ENCODE results near the gene MS4A3. TPM values are rescaled to one million over a fixed set of nuclear protein-coding genes. Genes with fewer than 3 reads are reported as not detected.
"Not testable (repeated sequence)": the region's sequence is repeated elsewhere in the genome, so short reads cannot be mapped to it uniquely, and the experiment has no call there.

The MS4A3 gene
- total RNA-seq, 1 donor from 2014 or later, result not detected

DNA sequence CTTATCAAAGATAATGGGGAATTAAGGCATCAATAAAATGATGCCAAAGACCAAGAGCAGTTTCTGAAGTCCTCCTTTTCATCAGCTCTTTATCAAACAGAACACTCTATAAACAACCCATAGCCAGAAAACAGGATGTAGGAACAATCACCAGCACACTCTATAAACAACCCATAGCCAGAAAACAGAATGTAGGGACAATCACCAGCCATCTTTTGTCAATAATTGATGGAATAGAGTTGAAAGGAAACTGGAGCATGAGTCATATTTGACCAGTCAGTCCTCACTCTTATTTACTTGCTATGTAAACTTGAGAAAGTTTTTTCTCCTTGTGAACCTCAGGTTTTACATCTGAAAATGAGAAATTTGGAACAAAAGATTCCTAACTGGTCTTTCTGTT, 42.0 kb downstream of the MS4A3 start:
- no peaks in the 10 kb centered on the region for H3K27me3 ChIP-seq
- no peak for DNase-seq (ENCODE audit: low spot score in 2 of 2)
- no peaks in the 10 kb centered on the region for H3K4me1 ChIP-seq
- no peak overlapping the region for H3K4me3 ChIP-seq
- no peak overlapping the region for H3K27ac ChIP-seq
- no peaks in the 10 kb centered on the region for H3K36me3 ChIP-seq
- no peak for TF ChIP-seq CTCF (IDR thresholded peaks at IDR 0.05)
- H3K9me3 ChIP-seq, result no peaks in the 10 kb centered on the region
- intact Hi-C loops (cut with DNase I), result no loop called here

GRCh38 chr11:60100516-60100915, 44.1 kb downstream of the MS4A3 start:
- no peaks in the 10 kb centered on the region for H3K4me1 ChIP-seq
- no peak overlapping the region for H3K27ac ChIP-seq
- no peak overlapping the region for H3K4me3 ChIP-seq
- no peaks in the 10 kb centered on the region for H3K36me3 ChIP-seq
- no peak for DNase-seq (ENCODE audit: low spot score in 2 of 2)
- intact Hi-C loops (cut with DNase I), result no loop called here
- no peaks in the 10 kb centered on the region for H3K9me3 ChIP-seq
- no peaks in the 10 kb centered on the region for H3K27me3 ChIP-seq
- TF ChIP-seq CTCF (IDR thresholded peaks at IDR 0.05), result no peak

DNA sequence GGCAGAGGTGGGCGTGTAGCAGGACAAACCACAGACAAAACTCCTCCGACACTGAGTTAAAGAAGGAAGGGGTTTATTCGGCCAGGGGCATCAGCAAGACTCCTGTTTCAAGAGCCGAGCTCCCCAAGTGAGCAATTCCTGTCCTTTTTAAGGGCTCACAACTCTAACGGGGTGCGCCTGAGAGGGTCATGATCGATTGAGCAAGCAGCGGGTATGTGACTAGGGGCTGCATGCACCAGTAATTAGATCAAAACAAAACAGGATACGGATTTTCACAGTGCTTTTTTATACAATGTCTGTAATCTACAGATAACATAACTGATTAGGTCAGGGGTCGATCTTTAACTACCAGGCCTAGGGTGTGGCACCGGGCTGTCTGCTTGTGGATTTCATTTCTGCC, 44.9 kb downstream of the MS4A3 start:
- H3K27me3 ChIP-seq; H3K27ac ChIP-seq; H3K9me3 ChIP-seq; H3K4me3 ChIP-seq; DNase-seq (ENCODE audit: low spot score in 2 of 2); intact Hi-C loops (cut with DNase I); H3K36me3 ChIP-seq; H3K4me1 ChIP-seq: not testable (repeated sequence)

DNA sequence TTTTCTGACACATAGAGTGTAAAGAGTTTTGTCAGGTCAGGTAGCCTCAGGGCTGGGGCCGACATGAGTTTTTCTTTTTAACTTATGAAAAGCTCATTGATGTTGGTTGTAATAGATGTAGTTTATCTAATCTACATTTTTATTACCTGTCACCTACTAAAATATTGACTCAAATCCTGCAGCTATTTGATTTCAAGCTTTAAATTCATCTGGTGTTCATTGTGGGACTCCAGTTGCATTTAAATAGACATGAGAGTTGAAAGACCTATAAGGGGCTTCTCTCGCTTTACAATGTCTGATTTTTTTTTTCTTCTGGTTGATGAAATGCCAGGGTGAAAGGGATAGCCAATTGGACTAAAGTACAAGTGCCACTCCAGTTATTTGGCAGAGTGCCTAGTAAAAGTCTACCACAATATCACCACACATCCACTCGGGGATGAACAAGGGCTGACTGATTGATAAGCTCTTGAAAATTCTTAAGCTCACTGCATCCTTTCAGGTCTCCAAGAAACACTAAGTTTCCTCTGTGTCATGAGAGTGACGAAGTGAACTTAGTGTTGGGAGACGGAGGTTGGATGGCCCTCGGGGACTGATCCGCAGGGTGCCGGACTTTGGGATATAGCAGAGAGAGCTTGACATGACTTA, 48.1 kb downstream of the MS4A3 start:
- DNase-seq (ENCODE audit: low spot score in 2 of 2); intact Hi-C loops (cut with DNase I); H3K36me3 ChIP-seq; H3K4me3 ChIP-seq; H3K27ac ChIP-seq; H3K9me3 ChIP-seq; H3K4me1 ChIP-seq; H3K27me3 ChIP-seq: not testable (repeated sequence)

- H3K4me1 ChIP-seq; intact Hi-C loops (cut with DNase I); H3K4me3 ChIP-seq; H3K27me3 ChIP-seq; H3K27ac ChIP-seq; H3K36me3 ChIP-seq; DNase-seq (ENCODE audit: low spot score in 2 of 2); H3K9me3 ChIP-seq: not testable (repeated sequence)
Observed at GRCh38 chr11:60108631-60109030, 52.2 kb downstream of the MS4A3 start.

GRCh38 chr11:60111793-60112192, 55.3 kb downstream of the MS4A3 start:
- Histone ChIP-seq H3K4me1 (no peaks in the 10 kb centered on the region), H3K27me3 (no peaks in the 10 kb centered on the region), H3K9me3 (no peaks in the 10 kb centered on the region), H3K36me3 (no peaks in the 10 kb centered on the region), H3K27ac (no peak overlapping the region), H3K4me3 (no peak overlapping the region)
- intact Hi-C loops (cut with DNase I), result no loop called here
- no peak for DNase-seq (ENCODE audit: low spot score in 2 of 2)
- no peak for TF ChIP-seq CTCF (IDR thresholded peaks at IDR 0.05)

GRCh38 chr11:60116996-60117790, 60.7 kb downstream of the MS4A3 start:
- no peaks in the 10 kb centered on the region for H3K4me1 ChIP-seq
- intact Hi-C loops (cut with DNase I), result no loop called here
- no peaks in the 10 kb centered on the region for H3K9me3 ChIP-seq
- H3K27ac ChIP-seq, result no peak overlapping the region
- TF ChIP-seq CTCF (IDR thresholded peaks at IDR 0.05), result no peak
- H3K27me3 ChIP-seq, result no peaks in the 10 kb centered on the region
- no peaks in the 10 kb centered on the region for H3K36me3 ChIP-seq
- DNase-seq (ENCODE audit: low spot score in 2 of 2), result no peak
- no peak overlapping the region for H3K4me3 ChIP-seq

Data from ascending aorta (tissue), 2 donors.